H4 (cell line): ENCODE data around the gene SCYGR4. TPM values are rescaled to one million over a fixed set of nuclear protein-coding genes. Genes with fewer than 3 reads are reported as not detected.
"Not testable (repeated sequence)": the region's sequence is repeated elsewhere in the genome, so short reads cannot be mapped to it uniquely, and the experiment has no call there.

ENCODE experiments used
- DNase-seq: peaks from one replicate; pipeline ENCODE4 v3.0.0-alpha.2; 2015; ENCODE audit warnings: low spot score
- total RNA-seq: library from RNA; depleted of rRNA; stranded (reverse); fragments of >200 nt; shearing (Covaris generic); gene quantifications from 2 replicates; pipeline ENCODE4 v1.2.3, GENCODE V29; 2014; rRNA removed

SCYGR4 gene
- total RNA-seq, 1 experiment from 2014 or later: not detected

DNA sequence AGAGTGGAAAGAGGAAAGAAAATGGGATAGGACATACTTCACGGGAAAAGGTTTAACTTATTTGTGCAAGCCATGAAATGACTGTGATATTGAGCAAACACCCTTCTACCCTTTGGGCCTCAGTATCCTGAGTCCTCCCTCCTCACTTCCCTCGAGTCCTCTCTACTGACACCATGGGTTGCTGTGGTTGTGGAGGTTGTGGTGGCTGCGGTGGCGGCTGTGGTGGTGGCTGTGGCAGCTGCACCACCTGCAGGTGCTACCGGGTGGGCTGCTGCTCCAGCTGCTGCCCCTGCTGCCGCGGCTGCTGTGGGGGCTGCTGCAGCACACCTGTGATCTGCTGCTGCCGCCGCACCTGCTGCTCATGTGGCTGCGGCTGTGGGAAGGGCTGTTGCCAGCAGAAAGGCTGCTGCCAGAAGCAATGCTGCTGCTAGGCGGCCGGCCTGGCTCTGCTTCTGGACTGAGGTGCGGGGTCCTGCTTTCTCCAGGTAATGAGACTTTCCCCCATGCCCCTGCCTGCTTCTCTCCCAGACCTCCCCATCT, 49.4 kb downstream of the SCYGR4 start, which contains the start of gene SCYGR5:
SCYGR5 (plus strand) TSS at position 174 of the 540 bp plus-strand sequence; CDS start at position 174, 0 bp downstream.
- DNase-seq: not testable (repeated sequence)

Other genes with a start within 250 kb of the SCYGR4 start
- 0.04 TPM in 1 of 2 replicates, not detected in the other for gene TM4SF20, start 238.2 kb upstream of the SCYGR4 start, total RNA-seq
- not detected in 2 replicates for gene SCYGR1, start 229.5 kb upstream of the SCYGR4 start, total RNA-seq
- 110 and 129 TPM in 2 replicates for gene AGFG1, start 145.3 kb upstream of the SCYGR4 start, total RNA-seq
- not detected in 2 replicates for gene SCYGR2, start 18.6 kb upstream of the SCYGR4 start, total RNA-seq
- not detected in 2 replicates for gene SCYGR3, start 2.7 kb upstream of the SCYGR4 start, total RNA-seq
- not detected in 2 replicates for gene SCYGR5, start 49.3 kb downstream of the SCYGR4 start, total RNA-seq
- gene SLC19A3, start 100.5 kb downstream of the SCYGR4 start, total RNA-seq: 0.27 and 0.51 TPM in 2 replicates
- not detected in 2 replicates for gene SCYGR6, start 107.3 kb downstream of the SCYGR4 start, total RNA-seq
- not detected in 2 replicates for gene SCYGR7, start 110.8 kb downstream of the SCYGR4 start, total RNA-seq
- not detected in 2 replicates for gene SCYGR8, start 128.4 kb downstream of the SCYGR4 start, total RNA-seq
- gene CCL20, start 196.3 kb downstream of the SCYGR4 start, total RNA-seq: not detected in 2 replicates